HCT116 (cell line): ENCODE results near the gene RNF125. TPM values are rescaled to one million over a fixed set of nuclear protein-coding genes. Genes with fewer than 3 reads are reported as not detected.

ENCODE experiments used
- ATAC-seq: fragments of 200-7000 bp; cut with Tn5 transposase; 2 replicates; pipeline ENCODE4 v1.9.1; 2020; ENCODE audit warnings: mild to moderate bottlenecking, moderate library complexity
- BruUV-seq: library from RNA; stranded (reverse); fragments of 400-500 nt; replicated peaks from 2 replicates; lab custom pipeline; 2021; lab: Mats Ljungman, UMichigan
- CTCF ChIA-PET: fragments of 300-600 bp; sonication (Branson Sonifier 250); formaldehyde crosslinking; loops from one replicate; lab custom pipeline; 2021; ENCODE audit warnings: antibody characterized with exemption; lab: Charles Lee
- POLR2A ChIA-PET: fragments of 300-600, 350-600 bp; sonication (Branson Sonifier 250); formaldehyde crosslinking; loops from one replicate; lab custom pipeline; 2021; ENCODE audit warnings: antibody characterized with exemption; lab: Charles Lee
- RAD21 ChIA-PET, 2 experiments: fragments of 300-600 bp; sonication (Branson Sonifier 250); formaldehyde crosslinking; loops; one replicate each; lab custom pipeline; 2023; ENCODE audit warnings: low total read pairs in 2 of 2; ENCODE audit not compliant: uncharacterized antibody in 2 of 2, unreplicated experiment in 2 of 2, low non-redundant PET in 1 of 2; lab: Charles Lee
- DNase-seq: peaks from one replicate; pipeline ENCODE4 v3.0.0-alpha.2; 2010; ENCODE audit warnings: low read depth, low spot score
- H2AFZ ChIP-seq: fragments of 200-600 bp; shearing (Covaris generic), sonication (generic); 2 replicates; pipeline ENCODE4 v1.6.1; 2017; ENCODE audit warnings: low read depth, mixed run types, mixed read lengths, antibody characterized with exemption, low read length; ENCODE audit not compliant: poor library complexity, severe bottlenecking
- H3K27ac ChIP-seq: 2 replicates; pipeline ENCODE4 v1.5.1; 2012; ENCODE audit warnings: low read depth, low read length
- H3K27me3 ChIP-seq: fragments of 200-600 bp; sonication (generic); 2 replicates; pipeline ENCODE4 v1.6.1; 2016; ENCODE audit warnings: mixed run types, low read length, mixed read lengths; ENCODE audit not compliant: insufficient read depth
- H3K36me3 ChIP-seq, 2 experiments: fragments of 200-500 bp in 1 of 2; fragments of 200-600 bp in 1 of 2; sonication (Bioruptor generic) in 1 of 2; sonication (generic) in 1 of 2; 2 replicates each; pipeline versions ENCODE4 v1.5.1 to v1.6.1; 2014 to 2016; ENCODE audit warnings: low read length in 2 of 2, inconsistent platforms in 1 of 2, mixed read lengths in 1 of 2, mixed run types in 1 of 2; ENCODE audit not compliant: insufficient read depth in 2 of 2, control insufficient read depth in 1 of 2
- H3K4me1 ChIP-seq, 2 experiments: fragments of 200-600 bp in 1 of 2; sonication (generic) in 1 of 2; 2 replicates each; pipeline versions ENCODE4 v1.5.1 to v1.6.1; 2012 to 2017; ENCODE audit warnings: low read length in 2 of 2, inconsistent platforms in 1 of 2, mild to moderate bottlenecking in 1 of 2, mixed read lengths in 1 of 2, mixed run types in 1 of 2, moderate library complexity in 1 of 2; ENCODE audit not compliant: insufficient read depth in 2 of 2, control insufficient read depth in 1 of 2
- H3K4me2 ChIP-seq: fragments of 200-600 bp; sonication (generic); 2 replicates; pipeline ENCODE4 v1.6.1; 2017; ENCODE audit warnings: mixed run types, low read length, mixed read lengths
- H3K4me3 ChIP-seq, 2 experiments: fragments of 200-600 bp in 1 of 2; sonication (generic) in 1 of 2; replicated peaks in 1 of 2; 2 replicates each; pipeline ENCODE4 v1.5.1; 2011 to 2016; ENCODE audit warnings: low read length in 2 of 2, control low read depth in 1 of 2, low read depth in 1 of 2, mild to moderate bottlenecking in 1 of 2, mixed read lengths in 1 of 2, mixed run types in 1 of 2
- H3K79me2 ChIP-seq: fragments of 200-600 bp; sonication (generic); 2 replicates; pipeline ENCODE4 v1.6.1; 2017; ENCODE audit warnings: mild to moderate bottlenecking, mixed run types, low read length, moderate library complexity, mixed read lengths; ENCODE audit not compliant: insufficient read depth
- H3K9ac ChIP-seq: fragments of 200-600 bp; sonication (generic); 2 replicates; pipeline ENCODE4 v1.6.1; 2016; ENCODE audit warnings: low read length, mixed read lengths
- H3K9me2 ChIP-seq: fragments of 200-600 bp; sonication (generic), shearing (Covaris generic); 2 replicates; pipeline ENCODE4 v1.6.1; 2017; ENCODE audit warnings: mixed run types, mild to moderate bottlenecking, moderate library complexity; ENCODE audit not compliant: insufficient read depth
- H3K9me3 ChIP-seq, 2 experiments: fragments of 200-500 bp in 1 of 2; fragments of 200-600 bp in 1 of 2; sonication (Bioruptor generic) in 1 of 2; sonication (generic) in 1 of 2; 2 replicates each; pipeline ENCODE4 v1.6.1; 2014 to 2017; ENCODE audit warnings: low read length in 2 of 2, mixed read lengths in 2 of 2, inconsistent platforms in 1 of 2, low read depth in 1 of 2, mild to moderate bottlenecking in 1 of 2, mixed run types in 1 of 2, moderate library complexity in 1 of 2; ENCODE audit not compliant: control insufficient read depth in 1 of 2, insufficient read depth in 1 of 2
- H4K20me1 ChIP-seq: fragments of 200-600 bp; sonication (generic), shearing (Covaris generic); 2 replicates; pipeline ENCODE4 v1.6.1; 2017; ENCODE audit warnings: mixed run types, mild to moderate bottlenecking, moderate library complexity; ENCODE audit not compliant: insufficient read depth
- CBX3 ChIP-seq: IDR thresholded peaks from 2 replicates; pipeline ENCODE4 v1.6.1; 2012; ENCODE audit warnings: low read depth
- CTCF ChIP-seq, 3 experiments: fragments of 200-600 bp in 1 of 3; sonication (generic) in 1 of 3; IDR thresholded peaks in 2 of 3; conservative IDR thresholded peaks in 1 of 3; 2 replicates each; pipeline ENCODE4 v1.5.1; 2012 to 2017; ENCODE audit warnings: low read depth in 2 of 3, low read length in 2 of 3, antibody characterized with exemption in 1 of 3, borderline replicate concordance in 1 of 3, control low read depth in 1 of 3, mild to moderate bottlenecking in 1 of 3, mixed read lengths in 1 of 3, mixed run types in 1 of 3, moderate library complexity in 1 of 3; ENCODE audit not compliant: insufficient read depth in 1 of 3
- EGR1 ChIP-seq: IDR thresholded peaks from 2 replicates; pipeline ENCODE4 v1.6.1; 2012; ENCODE audit warnings: low read depth
- EZH2phosphoT487 ChIP-seq: fragments of 200-600 bp; IDR thresholded peaks from 2 replicates; pipeline ENCODE4 v1.6.1; 2018; ENCODE audit warnings: antibody characterized with exemption, borderline replicate concordance
- MAX ChIP-seq: IDR thresholded peaks from 2 replicates; pipeline ENCODE4 v1.6.1; 2012
- POLR2A ChIP-seq: IDR thresholded peaks from 2 replicates; pipeline ENCODE4 v1.7.0; 2011; ENCODE audit warnings: borderline replicate concordance; ENCODE audit not compliant: insufficient read depth, insufficient read length; ENCODE audit errors: extremely low read depth
- RAD21 ChIP-seq: IDR thresholded peaks from 2 replicates; pipeline ENCODE4 v1.6.1; 2012; ENCODE audit warnings: low read depth, mild to moderate bottlenecking
- SIN3A ChIP-seq: IDR thresholded peaks from 2 replicates; pipeline ENCODE4 v1.6.1; 2012; ENCODE audit warnings: low read depth
- ZFX ChIP-seq: fragments of 450-650 bp; IDR thresholded peaks from 2 replicates; pipeline ENCODE4 v1.6.1; 2017
- intact Hi-C: fragments of 100-400 bp; cut with micrococcal nuclease; formaldehyde crosslinking; loops from 2 replicates; pipeline ENCODE4 v1.10.0; 2022
- total RNA-seq: library from RNA; stranded (reverse); gene quantifications from one replicate; pipeline ENCODE4 v1.2.1, GENCODE V29; 2021; ENCODE audit not compliant: unreplicated experiment

RNF125 gene
- total RNA-seq, 1 experiment from 2014 or later = 7.4 TPM

GRCh38 chr18:32093102-32093511 lies 74.5 kb downstream of the RNF125 start:
- ATAC-seq (peak; percentile 2; the same call in 1 of the 2 replicates), DNase-seq (no peak)
- Histone ChIP-seq H2AFZ (no peak overlapping the region), H3K9ac (peak overlapping the region; percentile 93), H3K27ac (peak overlapping the region; percentile 90), H3K79me2 (peaks cover 56% of the 10 kb centered on the region), H3K4me3 (peak overlapping the region; percentile 70 to 81), H4K20me1 (peaks cover 13% of the 10 kb centered on the region; the same call in 1 of the 2 replicates), H3K4me1 (peaks cover 19 to 33% of the 10 kb centered on the region in 2 experiments), H3K4me2 (peak overlapping the region; percentile 89), H3K27me3 (no peaks in the 10 kb centered on the region), H3K36me3 (peaks cover 4 to 21% of the 10 kb centered on the region in 2 experiments; a peak in 3 of 4 replicates), H3K9me2 (no peaks in the 10 kb centered on the region), H3K9me3 (no peaks in the 10 kb centered on the region)
- peak; percentile 61 for TF ChIP-seq ZFX
- no peak for TF ChIP-seq CBX3
- no peak for TF ChIP-seq CTCF (IDR thresholded peaks at IDR 0.05 in 2 of 3, conservative IDR thresholded peaks at IDR 0.05 in 1 of 3; ENCODE audit: borderline replicate concordance in 1 of 3, insufficient read depth in 1 of 3, low read depth in 2 of 3, low read length in 2 of 3)
- no peak for TF ChIP-seq RAD21
- no peak for TF ChIP-seq EZH2phosphoT487
- no peak for TF ChIP-seq POLR2A
- TF ChIP-seq SIN3A = no peak
- TF ChIP-seq MAX = no peak
- TF ChIP-seq EGR1 = no peak
- RAD21 ChIA-PET = no interaction called here
- POLR2A ChIA-PET = no interaction called here
- intact Hi-C loops = loop anchor here (2.0 kb wide), 2 partner anchors 74 to 150 kb away; partner anchors contain the start of genes RNF125 and TRAPPC8
- CTCF ChIA-PET = no interaction called here
- no TSS peak for BruUV-seq
